HFFc6 (cell line): ENCODE data around the gene PGAP1. TPM values are rescaled to one million over a fixed set of nuclear protein-coding genes. Genes with fewer than 3 reads are reported as not detected.

Experiments used
- DNase-seq: peaks from one replicate; pipeline ENCODE4 v3.0.0-alpha.2; 2018
- H3K27ac Mint-ChIP-seq: 2 replicates; pipeline ENCODE4 v1.8.0; 2020; ENCODE audit warnings: mild to moderate bottlenecking, mixed read lengths
- H3K27me3 Mint-ChIP-seq: 2 replicates; pipeline ENCODE4 v1.8.0; 2021; ENCODE audit warnings: mild to moderate bottlenecking, moderate library complexity, mixed read lengths; ENCODE audit not compliant: insufficient read depth
- H3K36me3 Mint-ChIP-seq: 2 replicates; pipeline ENCODE4 v1.8.0; 2021; ENCODE audit warnings: low read depth, mixed read lengths
- H3K4me1 Mint-ChIP-seq: 2 replicates; pipeline ENCODE4 v1.8.0; 2020; ENCODE audit warnings: low read depth, mixed read lengths
- H3K4me3 Mint-ChIP-seq: 2 replicates; pipeline ENCODE4 v1.8.0; 2020; ENCODE audit warnings: mild to moderate bottlenecking, moderate library complexity, mixed read lengths
- H3K9me3 Mint-ChIP-seq: 2 replicates; pipeline ENCODE4 v1.8.0; 2020; ENCODE audit warnings: mild to moderate bottlenecking, mixed read lengths
- CTCF ChIP-seq: fragments of 200-600 bp; sonication (generic); IDR thresholded peaks from 2 replicates; pipeline ENCODE4 v1.5.0; 2021; ENCODE audit warnings: antibody characterized with exemption, mild to moderate bottlenecking
- total RNA-seq, 6 experiments: library from RNA; stranded (reverse); fragmentation: NEBNext Ultra II Directional; extraction: Animal tissue kit (Norgen Biotek cat#: 25700); gene quantifications; 2 replicates in 1 of 6; 3 replicates in 5 of 6; pipeline ENCODE4 v1.2.3, GENCODE V29; 2021

Gene PGAP1
- total RNA-seq, 6 experiments from 2014 or later = 6.0 to 9.4 (median 7.3) TPM

GRCh38 chr2:196851088-196851487, 75.4 kb downstream of the PGAP1 start:
- no peak for DNase-seq
- no peaks in the 10 kb centered on the region for H3K36me3 Mint-ChIP-seq
- peaks cover 6% of the 10 kb centered on the region for H3K4me1 Mint-ChIP-seq
- H3K27me3 Mint-ChIP-seq = no peaks in the 10 kb centered on the region
- H3K9me3 Mint-ChIP-seq = no peaks in the 10 kb centered on the region
- TF ChIP-seq CTCF = no peak
- no peak overlapping the region for H3K4me3 Mint-ChIP-seq
- H3K27ac Mint-ChIP-seq = no peak overlapping the region

- DNase-seq = peak; percentile 46
- no peak overlapping the region for H3K27ac Mint-ChIP-seq
- H3K4me3 Mint-ChIP-seq = no peak overlapping the region
- H3K9me3 Mint-ChIP-seq = no peaks in the 10 kb centered on the region
- H3K36me3 Mint-ChIP-seq = no peaks in the 10 kb centered on the region
- peaks cover 6% of the 10 kb centered on the region for H3K4me1 Mint-ChIP-seq
- TF ChIP-seq CTCF = peak; percentile 72
- H3K27me3 Mint-ChIP-seq = no peaks in the 10 kb centered on the region
These were observed 76.6 kb downstream of the PGAP1 start for GRCh38 chr2:196849895-196850294.

GRCh38 chr2:196846295-196846694, 80.2 kb downstream of the PGAP1 start:
- Mint-ChIP-seq H3K27me3 (no peaks in the 10 kb centered on the region), H3K36me3 (peaks cover under 1% of the 10 kb centered on the region; the same call in 1 of the 2 replicates), H3K27ac (no peak overlapping the region), H3K9me3 (no peaks in the 10 kb centered on the region), H3K4me3 (no peak overlapping the region), H3K4me1 (no peaks in the 10 kb centered on the region)
- no peak for TF ChIP-seq CTCF
- no peak for DNase-seq

- H3K27ac Mint-ChIP-seq = no peak overlapping the region
- no peak overlapping the region for H3K4me3 Mint-ChIP-seq
- no peaks in the 10 kb centered on the region for H3K27me3 Mint-ChIP-seq
- peaks cover 3% of the 10 kb centered on the region; the same call in 1 of the 2 replicates for H3K4me1 Mint-ChIP-seq
- DNase-seq = no peak
- peaks cover 6% of the 10 kb centered on the region; the same call in 1 of the 2 replicates for H3K36me3 Mint-ChIP-seq
- H3K9me3 Mint-ChIP-seq = no peaks in the 10 kb centered on the region
- TF ChIP-seq CTCF = no peak
These were observed 81.1 kb downstream of the PGAP1 start for GRCh38 chr2:196845371-196845770.

- peaks cover 22% of the 10 kb centered on the region for H3K4me1 Mint-ChIP-seq
- H3K4me3 Mint-ChIP-seq = no peak overlapping the region
- no peak overlapping the region for H3K27ac Mint-ChIP-seq
- H3K9me3 Mint-ChIP-seq = no peaks in the 10 kb centered on the region
- no peak for TF ChIP-seq CTCF
- peak; percentile 7 for DNase-seq
- peaks cover 9% of the 10 kb centered on the region; the same call in 1 of the 2 replicates for H3K36me3 Mint-ChIP-seq
- no peaks in the 10 kb centered on the region for H3K27me3 Mint-ChIP-seq
These were observed 86.3 kb downstream of the PGAP1 start for GRCh38 chr2:196840171-196840570.

- no peaks in the 10 kb centered on the region for H3K27me3 Mint-ChIP-seq
- H3K4me1 Mint-ChIP-seq = peaks cover 22% of the 10 kb centered on the region
- DNase-seq = no peak
- H3K36me3 Mint-ChIP-seq = peaks cover 9% of the 10 kb centered on the region; the same call in 1 of the 2 replicates
- no peak overlapping the region for H3K4me3 Mint-ChIP-seq
- no peaks in the 10 kb centered on the region for H3K9me3 Mint-ChIP-seq
- no peak overlapping the region for H3K27ac Mint-ChIP-seq
- no peak for TF ChIP-seq CTCF
These were observed 86.9 kb downstream of the PGAP1 start for GRCh38 chr2:196839574-196839973.
